Nephron progenitor cell (in vitro differentiated cells): ENCODE results near the gene CPNE2.

Experiments
- DNase-seq: peaks from one replicate; pipeline ENCODE4 v3.0.0; 2021
- H3K27ac Mint-ChIP-seq: 2 replicates; pipeline ENCODE4 v1.8.0; 2021; ENCODE audit warnings: mild to moderate bottlenecking, moderate library complexity, mixed read lengths
- H3K27me3 Mint-ChIP-seq: 2 replicates; pipeline ENCODE4 v1.8.0; 2021; ENCODE audit warnings: mild to moderate bottlenecking, low read depth, mixed read lengths; ENCODE audit not compliant: poor library complexity
- H3K36me3 Mint-ChIP-seq: 2 replicates; pipeline ENCODE4 v1.8.0; 2021; ENCODE audit warnings: low read depth, mixed read lengths
- H3K4me1 Mint-ChIP-seq: 2 replicates; pipeline ENCODE4 v1.8.0; 2021; ENCODE audit warnings: mixed read lengths
- H3K4me3 Mint-ChIP-seq: 2 replicates; pipeline ENCODE4 v1.8.0; 2021; ENCODE audit warnings: mild to moderate bottlenecking, moderate library complexity, mixed read lengths
- H3K9me3 Mint-ChIP-seq: 2 replicates; pipeline ENCODE4 v1.8.0; 2021; ENCODE audit warnings: mild to moderate bottlenecking, moderate library complexity, mixed read lengths
- TF ChIP-seq, protein P1 (sequence below): fragments of 200-600 bp; sonication (generic); IDR thresholded peaks from 2 replicates; pipeline ENCODE4 v1.5.0; 2021; ENCODE audit warnings: antibody characterized with exemption

CPNE2 gene

DNA sequence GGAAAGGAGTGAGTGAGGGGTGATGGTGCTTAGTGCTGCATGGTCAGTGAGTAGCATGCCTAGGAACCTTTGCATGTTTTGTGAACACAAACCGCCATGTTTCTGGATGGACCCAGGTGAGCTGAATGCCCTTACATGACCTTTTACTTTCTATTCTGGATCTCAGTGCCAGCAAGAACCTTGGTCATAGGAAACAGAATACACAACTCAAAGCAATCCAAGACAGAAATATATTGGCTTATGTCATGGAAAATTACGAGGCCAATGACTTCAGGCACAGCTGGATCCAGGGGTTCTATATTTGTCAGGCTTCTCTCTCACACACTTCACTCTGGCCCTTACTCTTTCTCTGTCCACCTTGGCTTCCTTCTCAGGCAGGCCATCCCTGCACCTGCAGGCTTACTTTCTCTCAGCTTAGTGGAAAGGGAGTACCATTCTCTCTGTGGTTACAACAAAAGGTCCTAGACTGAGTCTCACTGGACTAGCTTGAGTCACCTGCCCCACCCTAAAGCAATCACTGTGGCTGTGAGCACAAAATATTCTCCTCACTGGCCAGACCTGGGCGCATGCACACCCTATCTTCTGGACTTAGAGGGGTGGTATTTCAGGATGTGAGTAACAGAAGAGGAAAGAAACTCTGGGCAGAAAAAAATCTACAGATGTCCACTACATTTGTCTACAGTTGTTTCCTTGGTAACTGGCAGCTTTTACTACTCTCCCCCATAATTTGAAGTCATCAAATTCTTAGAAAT, 20.4 kb upstream of the CPNE2 start:
- no peaks in the 10 kb centered on the region for H3K36me3 Mint-ChIP-seq
- peaks cover 11% of the 10 kb centered on the region for H3K4me1 Mint-ChIP-seq
- H3K4me3 Mint-ChIP-seq, result no peak overlapping the region
- H3K9me3 Mint-ChIP-seq, result no peaks in the 10 kb centered on the region
- peaks cover 26% of the 10 kb centered on the region for H3K27me3 Mint-ChIP-seq
- no peak for DNase-seq
- TF ChIP-seq, protein P1, sequence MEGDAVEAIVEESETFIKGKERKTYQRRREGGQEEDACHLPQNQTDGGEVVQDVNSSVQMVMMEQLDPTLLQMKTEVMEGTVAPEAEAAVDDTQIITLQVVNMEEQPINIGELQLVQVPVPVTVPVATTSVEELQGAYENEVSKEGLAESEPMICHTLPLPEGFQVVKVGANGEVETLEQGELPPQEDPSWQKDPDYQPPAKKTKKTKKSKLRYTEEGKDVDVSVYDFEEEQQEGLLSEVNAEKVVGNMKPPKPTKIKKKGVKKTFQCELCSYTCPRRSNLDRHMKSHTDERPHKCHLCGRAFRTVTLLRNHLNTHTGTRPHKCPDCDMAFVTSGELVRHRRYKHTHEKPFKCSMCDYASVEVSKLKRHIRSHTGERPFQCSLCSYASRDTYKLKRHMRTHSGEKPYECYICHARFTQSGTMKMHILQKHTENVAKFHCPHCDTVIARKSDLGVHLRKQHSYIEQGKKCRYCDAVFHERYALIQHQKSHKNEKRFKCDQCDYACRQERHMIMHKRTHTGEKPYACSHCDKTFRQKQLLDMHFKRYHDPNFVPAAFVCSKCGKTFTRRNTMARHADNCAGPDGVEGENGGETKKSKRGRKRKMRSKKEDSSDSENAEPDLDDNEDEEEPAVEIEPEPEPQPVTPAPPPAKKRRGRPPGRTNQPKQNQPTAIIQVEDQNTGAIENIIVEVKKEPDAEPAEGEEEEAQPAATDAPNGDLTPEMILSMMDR, result no peak
- H3K27ac Mint-ChIP-seq, result no peak overlapping the region

DNA sequence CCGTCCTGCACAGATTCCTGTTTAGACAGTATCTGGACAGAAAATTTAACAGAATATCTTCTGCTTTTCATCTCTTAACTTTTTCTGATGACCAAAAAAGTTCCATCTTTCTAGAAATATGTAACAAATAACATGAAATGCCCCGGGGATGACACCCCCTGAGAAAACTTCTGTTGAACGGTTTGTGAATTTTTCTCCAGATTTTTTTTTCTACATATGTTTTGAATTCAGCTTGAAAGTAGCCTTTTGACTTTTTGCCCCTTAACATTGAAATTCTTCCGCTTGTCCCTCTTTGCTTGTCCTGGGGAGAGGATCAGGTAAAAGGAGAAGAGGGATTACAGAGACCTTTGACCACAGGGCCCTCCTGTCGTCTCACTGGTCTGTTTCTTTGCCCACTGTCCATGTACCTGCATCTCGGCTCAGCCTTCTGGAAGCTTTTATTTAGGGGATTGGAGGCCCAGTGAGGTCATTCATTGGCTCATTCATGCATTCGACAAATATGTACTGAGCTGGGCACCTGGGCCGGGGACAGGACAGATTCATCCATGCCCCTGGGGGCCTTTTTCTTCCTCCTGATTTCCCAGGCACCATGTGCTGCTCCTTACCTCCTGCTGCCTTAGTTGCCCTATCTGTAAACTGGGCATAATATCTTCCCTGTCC, 19.6 kb upstream of the CPNE2 start:
- no peak overlapping the region for H3K4me3 Mint-ChIP-seq
- peaks cover 25% of the 10 kb centered on the region for H3K27me3 Mint-ChIP-seq
- H3K9me3 Mint-ChIP-seq, result no peaks in the 10 kb centered on the region
- H3K4me1 Mint-ChIP-seq, result peaks cover 11% of the 10 kb centered on the region
- TF ChIP-seq, protein P1, result no peak
- no peaks in the 10 kb centered on the region for H3K36me3 Mint-ChIP-seq
- no peak overlapping the region for H3K27ac Mint-ChIP-seq
- no peak for DNase-seq

DNA sequence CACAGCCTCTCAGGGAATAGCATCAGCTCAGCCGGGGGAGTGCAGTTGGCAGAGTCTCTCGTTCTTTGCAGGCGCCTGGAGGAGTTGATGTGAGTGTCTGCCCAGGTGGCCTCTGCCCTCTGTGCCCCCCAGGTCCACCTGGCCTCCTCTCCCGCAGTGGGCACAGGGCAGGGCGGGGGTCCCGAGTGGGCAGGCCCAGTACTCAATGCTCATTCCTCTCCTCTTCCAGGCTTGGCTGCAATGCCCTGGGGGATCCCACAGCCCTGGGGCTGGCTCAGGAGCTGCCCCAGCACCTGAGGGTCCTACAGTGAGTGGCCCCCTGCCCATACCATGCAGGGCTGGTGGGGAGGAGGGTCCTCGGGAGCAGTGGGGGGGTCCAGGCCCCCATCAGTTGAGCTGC, 14.7 kb upstream of the CPNE2 start:
- DNase-seq, result no peak
- Mint-ChIP-seq H3K27ac (no peak overlapping the region), H3K4me1 (peaks cover 8% of the 10 kb centered on the region), H3K36me3 (no peaks in the 10 kb centered on the region), H3K27me3 (peaks cover 12% of the 10 kb centered on the region), H3K9me3 (no peaks in the 10 kb centered on the region), H3K4me3 (no peak overlapping the region)
- TF ChIP-seq, protein P1, result no peak

DNA sequence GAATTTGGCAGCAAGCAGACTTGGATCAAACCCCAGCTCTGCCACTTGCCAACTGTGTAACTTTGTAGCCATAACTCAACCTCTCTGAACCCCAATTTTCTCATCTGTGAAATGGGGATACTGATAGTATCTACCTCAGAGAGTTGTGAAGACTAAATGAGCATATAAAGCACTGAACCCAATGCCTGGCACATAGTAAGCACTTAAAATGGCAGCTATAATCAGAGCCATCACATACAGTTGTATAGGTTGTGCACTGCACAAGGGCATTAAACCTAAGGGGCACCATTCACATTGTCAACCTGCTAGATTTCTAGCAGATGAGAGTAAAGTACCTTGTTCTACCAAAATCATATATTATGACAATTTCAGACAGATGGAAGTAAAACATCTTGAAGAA, 10.6 kb upstream of the CPNE2 start:
- no peak overlapping the region for H3K27ac Mint-ChIP-seq
- H3K4me1 Mint-ChIP-seq, result peaks cover 11% of the 10 kb centered on the region
- no peak for DNase-seq
- no peaks in the 10 kb centered on the region for H3K36me3 Mint-ChIP-seq
- H3K9me3 Mint-ChIP-seq, result no peaks in the 10 kb centered on the region
- TF ChIP-seq, protein P1, result no peak
- H3K27me3 Mint-ChIP-seq, result peaks cover 13% of the 10 kb centered on the region
- no peak overlapping the region for H3K4me3 Mint-ChIP-seq

DNA sequence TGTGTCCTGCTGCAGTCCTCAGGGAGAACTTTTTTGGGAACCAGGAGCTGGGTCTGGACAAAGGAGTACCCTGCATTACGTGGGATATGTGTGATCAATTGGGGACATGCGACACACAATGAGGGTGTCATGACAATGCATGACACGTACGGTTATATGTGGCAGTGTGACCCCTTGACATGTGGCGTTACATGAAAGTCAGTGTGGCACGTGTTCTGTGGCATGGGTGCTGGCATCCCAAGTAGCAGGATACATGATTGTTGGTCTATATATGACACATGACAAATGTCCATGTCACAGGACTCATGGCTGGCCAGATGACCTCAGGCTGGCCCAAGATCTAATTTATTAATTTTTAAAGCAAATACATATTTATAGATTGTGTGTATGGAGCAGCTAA, 9.7 kb upstream of the CPNE2 start:
- H3K4me3 Mint-ChIP-seq, result no peak overlapping the region
- H3K4me1 Mint-ChIP-seq, result peaks cover 11% of the 10 kb centered on the region
- TF ChIP-seq, protein P1, result no peak
- no peaks in the 10 kb centered on the region for H3K36me3 Mint-ChIP-seq
- H3K27ac Mint-ChIP-seq, result no peak overlapping the region
- peaks cover 22% of the 10 kb centered on the region for H3K27me3 Mint-ChIP-seq
- no peak for DNase-seq
- H3K9me3 Mint-ChIP-seq, result no peaks in the 10 kb centered on the region
